ENCODE measurements around the gene MAVS.

Gene MAVS

GRCh38 chr20:3915691-3916090 is 69.1 kb downstream of the MAVS start:
- no peak for DNase-seq

GRCh38 chr20:3916364-3916763 is 69.7 kb downstream of the MAVS start:
- DNase-seq: no peak

- no peak for DNase-seq
These were observed 72.7 kb downstream of the MAVS start for GRCh38 chr20:3919352-3919751.

- DNase-seq: no peak
These were observed 75.8 kb downstream of the MAVS start for GRCh38 chr20:3922223-3922982.

- no peak for DNase-seq
These were observed 76.3 kb downstream of the MAVS start for GRCh38 chr20:3922983-3923339.

- no peak for DNase-seq
These were observed 77.2 kb downstream of the MAVS start for GRCh38 chr20:3923818-3924217.

- DNase-seq: no peak
These were observed 77.9 kb downstream of the MAVS start for GRCh38 chr20:3924304-3925112.

- DNase-seq: no peak
These were observed 78.6 kb downstream of the MAVS start for GRCh38 chr20:3925113-3925695.
